ENCODE results near the gene HIPK1. TPM values are rescaled to one million over a fixed set of nuclear protein-coding genes. Genes with fewer than 3 reads are reported as not detected.

HIPK1 gene
- total and polyA plus RNA-seq, 2 of the 13 experiments (the other 11 are each of a cell fraction or from before 2014, with no cell fraction given), result 20.8 to 33.4 TPM

DNA sequence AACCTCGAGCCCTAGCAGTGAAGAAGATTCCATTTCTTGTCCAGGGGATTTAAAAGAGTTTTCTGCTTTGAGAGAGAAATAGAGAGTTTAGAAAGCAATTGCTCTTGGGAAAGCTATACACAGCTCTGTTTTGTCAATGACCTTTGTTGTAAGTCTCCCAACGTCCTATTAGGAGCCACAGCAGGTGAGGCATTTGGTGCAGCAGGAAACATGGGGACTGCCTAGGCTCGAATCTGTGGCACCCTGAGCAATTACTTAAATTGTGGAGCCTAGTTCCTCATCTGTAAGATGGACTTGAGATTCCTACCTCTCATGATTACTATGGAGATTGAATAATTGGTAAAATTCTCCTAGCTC, 15.8 kb upstream of the HIPK1 start:
- Histone ChIP-seq H3K9me3 (ENCODE audit: low read length) (no peaks in the 10 kb centered on the region), H4K20me1 (ENCODE audit: insufficient read depth, low read length) (no peaks in the 10 kb centered on the region), H3K79me2 (ENCODE audit: insufficient read depth, low read length) (no peaks in the 10 kb centered on the region), H3K36me3 (replicated peaks in 1 of 2; ENCODE audit: control insufficient read depth in 1 of 2, insufficient read depth in 2 of 2, low read length in 2 of 2) (peaks cover 7 to 29% of the 10 kb centered on the region in 2 experiments; a peak in 4 of 5 replicates), H3K27me3 (ENCODE audit: control insufficient read depth in 1 of 2, insufficient read depth in 2 of 2, low read length in 2 of 2) (no peaks in the 10 kb centered on the region), H3K9ac (ENCODE audit: insufficient read depth, low read depth, low read length) (no peak overlapping the region), H3K4me3 (replicated peaks in 1 of 3; ENCODE audit: insufficient read depth in 1 of 3, low read depth in 2 of 3, low read length in 3 of 3) (no peak overlapping the region), H3K4me2 (ENCODE audit: low read depth, low read length) (no peak overlapping the region), H3K4me1 (ENCODE audit: insufficient read depth, low read length) (no peaks in the 10 kb centered on the region), H2AFZ (ENCODE audit: low read length) (no peak overlapping the region), H3K27ac (ENCODE audit: extremely low read length, insufficient read depth, low read length) (no peak overlapping the region)
- intact Hi-C loops (cut with micrococcal nuclease; ENCODE audit: unreplicated experiment), result no loop called here
- FAIRE-seq (no peak), DNase-seq (ENCODE audit: low spot score) (no peak), ATAC-seq (no peak)
- BruUV-seq (replicated peaks), result no TSS peak
- ChIA-PET CTCF (ENCODE audit: low intra/inter-chr PET ratio, low total read pairs) (no interaction called here), POLR2A (interaction anchor here (2.7 kb wide), 1 partner anchor 15 kb away, joined by 11 read pairs; the partner anchor contains the start of gene HIPK1)
- TF ChIP-seq NFKB2 (CRISPR knock-in tag; IDR thresholded peaks at IDR 0.05; ENCODE audit: borderline replicate concordance), result no peak
- no peak for TF ChIP-seq SKI (IDR thresholded peaks at IDR 0.05; ENCODE audit: partially characterized antibody)
- no peak for TF ChIP-seq ZNF484 (CRISPR knock-in tag; IDR thresholded peaks at IDR 0.05; ENCODE audit: borderline replicate concordance, low read depth)
- TF ChIP-seq NFKBIZ (CRISPR knock-in tag; IDR thresholded peaks at IDR 0.05), result no peak
- TF ChIP-seq ZBTB4 (CRISPR knock-in tag; IDR thresholded peaks at IDR 0.05; ENCODE audit: borderline replicate concordance), result no peak
- TF ChIP-seq, protein P1, sequence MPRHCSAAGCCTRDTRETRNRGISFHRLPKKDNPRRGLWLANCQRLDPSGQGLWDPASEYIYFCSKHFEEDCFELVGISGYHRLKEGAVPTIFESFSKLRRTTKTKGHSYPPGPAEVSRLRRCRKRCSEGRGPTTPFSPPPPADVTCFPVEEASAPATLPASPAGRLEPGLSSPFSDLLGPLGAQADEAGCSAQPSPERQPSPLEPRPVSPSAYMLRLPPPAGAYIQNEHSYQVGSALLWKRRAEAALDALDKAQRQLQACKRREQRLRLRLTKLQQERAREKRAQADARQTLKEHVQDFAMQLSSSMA (CRISPR knock-in tag; IDR thresholded peaks at IDR 0.05), result no peak
- TF ChIP-seq JARID2 (CRISPR knock-in tag; IDR thresholded peaks at IDR 0.05; ENCODE audit: insufficient replicate concordance), result no peak
- no peak for TF ChIP-seq IKZF4 (CRISPR knock-in tag; IDR thresholded peaks at IDR 0.05; ENCODE audit: borderline replicate concordance, low read depth, not compliant biosample characterization)
- TF ChIP-seq HOXD1 (CRISPR knock-in tag; IDR thresholded peaks at IDR 0.05), result no peak
- TF ChIP-seq ZNF678 (CRISPR knock-in tag; IDR thresholded peaks at IDR 0.05), result no peak
- no peak for TF ChIP-seq ZNF878 (CRISPR knock-in tag; IDR thresholded peaks at IDR 0.05)
- TF ChIP-seq ZBTB21 (CRISPR knock-in tag; IDR thresholded peaks at IDR 0.05), result no peak
- no peak for TF ChIP-seq DMTF1 (CRISPR knock-in tag; IDR thresholded peaks at IDR 0.05)
- TF ChIP-seq, protein P2, sequence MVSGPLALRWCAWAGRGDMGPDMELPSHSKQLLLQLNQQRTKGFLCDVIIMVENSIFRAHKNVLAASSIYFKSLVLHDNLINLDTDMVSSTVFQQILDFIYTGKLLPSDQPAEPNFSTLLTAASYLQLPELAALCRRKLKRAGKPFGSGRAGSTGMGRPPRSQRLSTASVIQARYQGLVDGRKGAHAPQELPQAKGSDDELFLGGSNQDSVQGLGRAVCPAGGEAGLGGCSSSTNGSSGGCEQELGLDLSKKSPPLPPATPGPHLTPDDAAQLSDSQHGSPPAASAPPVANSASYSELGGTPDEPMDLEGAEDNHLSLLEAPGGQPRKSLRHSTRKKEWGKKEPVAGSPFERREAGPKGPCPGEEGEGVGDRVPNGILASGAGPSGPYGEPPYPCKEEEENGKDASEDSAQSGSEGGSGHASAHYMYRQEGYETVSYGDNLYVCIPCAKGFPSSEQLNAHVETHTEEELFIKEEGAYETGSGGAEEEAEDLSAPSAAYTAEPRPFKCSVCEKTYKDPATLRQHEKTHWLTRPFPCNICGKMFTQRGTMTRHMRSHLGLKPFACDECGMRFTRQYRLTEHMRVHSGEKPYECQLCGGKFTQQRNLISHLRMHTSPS (CRISPR knock-in tag; IDR thresholded peaks at IDR 0.05; ENCODE audit: low read depth), result no peak
- TF ChIP-seq SSRP1 (CRISPR knock-in tag; IDR thresholded peaks at IDR 0.05), result no peak
- in situ Hi-C loops (cut with HindIII; ENCODE audit: extremely low pct_ligation_motif_present, low pct_unique_long_range_greater_than_20kb), result no loop called here
- WGBS (ENCODE audit: low lambda C conversion rate), result 84% methylated on average over 3 of the region's 3 CpGs
